Panc1 (cell line): ENCODE measurements around the gene IL1RAP. TPM values are rescaled to one million over a fixed set of nuclear protein-coding genes. Genes with fewer than 3 reads are reported as not detected.

Experiments
- ATAC-seq: fragments of 200-7000 bp; cut with Tn5 transposase; 2 replicates; pipeline ENCODE4 v1.9.1; 2020; ENCODE audit warnings: mild to moderate bottlenecking, moderate library complexity
- BruUV-seq: library from RNA; stranded (reverse); fragments of 400-500 nt; replicated peaks from 2 replicates; lab custom pipeline; 2021; lab: Mats Ljungman, UMichigan
- CTCF ChIA-PET: fragments of 300-600 bp; sonication (Branson Sonifier 250); formaldehyde crosslinking; loops from one replicate; lab custom pipeline; 2022; ENCODE audit warnings: antibody characterized with exemption; lab: Charles Lee
- POLR2A ChIA-PET: fragments of 300-600 bp; sonication (Branson Sonifier 250); formaldehyde crosslinking; loops from one replicate; lab custom pipeline; 2022; ENCODE audit warnings: antibody characterized with exemption; lab: Charles Lee
- DNase-seq: peaks from one replicate; pipeline ENCODE4 v3.0.0-alpha.2; 2010; ENCODE audit warnings: low read depth, low spot score
- H3K27ac ChIP-seq: 2 replicates; pipeline ENCODE4 v1.5.1; 2011; ENCODE audit warnings: mild to moderate bottlenecking, low read length, inconsistent platforms
- H3K27me3 ChIP-seq: fragments of 200-500 bp; sonication (Bioruptor generic); 2 replicates; pipeline ENCODE4 v1.6.0; 2014; ENCODE audit warnings: low read length, inconsistent platforms; ENCODE audit not compliant: control insufficient read depth, insufficient read depth
- H3K36me3 ChIP-seq: fragments of 200-500 bp; sonication (Bioruptor generic); 2 replicates; pipeline ENCODE4 v1.5.1; 2014; ENCODE audit warnings: inconsistent platforms, mild to moderate bottlenecking, low read length, moderate library complexity; ENCODE audit not compliant: control insufficient read depth, insufficient read depth
- H3K4me1 ChIP-seq: 2 replicates; pipeline ENCODE4 v1.5.1; 2011; ENCODE audit warnings: inconsistent platforms, mild to moderate bottlenecking, low read length, moderate library complexity; ENCODE audit not compliant: control insufficient read depth, insufficient read depth
- H3K4me3 ChIP-seq, 2 experiments: 2 replicates each; pipeline ENCODE4 v1.5.1; 2011 to 2012; ENCODE audit warnings: low read depth in 2 of 2, low read length in 2 of 2, mild to moderate bottlenecking in 2 of 2, inconsistent platforms in 1 of 2, moderate library complexity in 1 of 2
- H3K9me3 ChIP-seq: fragments of 200-500 bp; sonication (Bioruptor generic); 2 replicates; pipeline ENCODE4 v1.5.1; 2014; ENCODE audit warnings: low read depth, mild to moderate bottlenecking, inconsistent platforms, low read length, moderate library complexity; ENCODE audit not compliant: control insufficient read depth, insufficient read depth
- CTCF ChIP-seq: fragments of 450-650 bp; IDR thresholded peaks from 2 replicates; pipeline ENCODE4 v1.5.1; 2017; ENCODE audit warnings: mild to moderate bottlenecking
- POLR2AphosphoS5 ChIP-seq: IDR thresholded peaks from 2 replicates; pipeline ENCODE4 v1.6.1; 2012; ENCODE audit warnings: mild to moderate bottlenecking, low read depth, low read length, moderate library complexity
- REST ChIP-seq, 2 experiments: IDR thresholded peaks; 2 replicates each; pipeline ENCODE4 v1.6.1; 2011 to 2012; ENCODE audit warnings: low read depth in 2 of 2, control low read depth in 1 of 2, low read length in 1 of 2, mild to moderate bottlenecking in 1 of 2, moderate library complexity in 1 of 2; ENCODE audit not compliant: insufficient read depth in 1 of 2
- SIN3A ChIP-seq: IDR thresholded peaks from 2 replicates; pipeline ENCODE4 v1.6.1; 2012; ENCODE audit warnings: low read depth, mild to moderate bottlenecking, low read length, moderate library complexity, borderline replicate concordance; ENCODE audit not compliant: insufficient read depth
- TCF7L2 ChIP-seq: IDR thresholded peaks from 2 replicates; pipeline ENCODE4 v1.6.1; 2011; ENCODE audit warnings: mild to moderate bottlenecking, low read depth, low read length, inconsistent platforms
- in situ Hi-C: cut with HindIII; loops from 2 replicates; pipeline ENCODE4 v1.10.0; 2016; ENCODE audit warnings: low sequenced_read_pairs, low pct_unique_long_range_greater_than_20kb
- intact Hi-C: fragments of 100-400 bp; cut with micrococcal nuclease; formaldehyde crosslinking; loops from one replicate; pipeline ENCODE4 v1.10.0; 2022; ENCODE audit not compliant: unreplicated experiment
- total RNA-seq: library from RNA; stranded (reverse); gene quantifications from one replicate; pipeline ENCODE4 v1.2.1, GENCODE V29; 2021; ENCODE audit not compliant: unreplicated experiment

Gene IL1RAP
- total RNA-seq, 1 experiment from 2014 or later = 5.2 TPM

GRCh38 chr3:190629088-190629487 is 115.2 kb downstream of the IL1RAP start:
- BruUV-seq = no TSS peak
- in situ Hi-C loops (no loop called here), intact Hi-C loops (no loop called here)
- Histone ChIP-seq H3K9me3 (no peaks in the 10 kb centered on the region), H3K4me3 (no peak overlapping the region), H3K4me1 (no peaks in the 10 kb centered on the region), H3K27ac (no peak overlapping the region), H3K36me3 (no peaks in the 10 kb centered on the region), H3K27me3 (no peaks in the 10 kb centered on the region)
- DNase-seq = no peak
- ChIA-PET POLR2A (no interaction called here), CTCF (no interaction called here)
- TF ChIP-seq CTCF (no peak), POLR2AphosphoS5 (no peak), TCF7L2 (no peak), SIN3A (no peak), REST (IDR thresholded peaks at IDR 0.05; ENCODE audit: insufficient read depth in 1 of 2, low read depth in 2 of 2, low read length in 1 of 2) (no peak)
- no peak for ATAC-seq

- DNase-seq (no peak), ATAC-seq (no peak)
- Histone ChIP-seq H3K27me3 (no peaks in the 10 kb centered on the region), H3K4me3 (no peak overlapping the region), H3K27ac (no peak overlapping the region), H3K9me3 (no peaks in the 10 kb centered on the region), H3K4me1 (no peaks in the 10 kb centered on the region), H3K36me3 (no peaks in the 10 kb centered on the region)
- CTCF ChIA-PET = no interaction called here
- BruUV-seq = no TSS peak
- intact Hi-C loops = no loop called here
- in situ Hi-C loops = no loop called here
- TF ChIP-seq SIN3A (no peak), POLR2AphosphoS5 (no peak), REST (IDR thresholded peaks at IDR 0.05; ENCODE audit: insufficient read depth in 1 of 2, low read depth in 2 of 2, low read length in 1 of 2) (no peak), TCF7L2 (no peak), CTCF (no peak)
- POLR2A ChIA-PET = no interaction called here
Observed at GRCh38 chr3:190631295-190631694, 117.4 kb downstream of the IL1RAP start.
